Adipose tissue (tissue), 3 donors: Measurements from ENCODE around the gene MBD3L1. TPM values are rescaled to one million over a fixed set of nuclear protein-coding genes. Genes with fewer than 3 reads are reported as not detected.

Source experiments
- H3K27ac ChIP-seq: one replicate; pipeline ENCODE4 v1.5.1; 2013; ENCODE audit warnings: low read depth, low read length
- WGBS, 3 donors: extraction: QIAGEN DNeasy Blood & Tissue Kit; methylation state at CpG; one replicate each; pipeline ENCODE4 v1.1.7; 2013; 5-methylcytosine and 5-hydroxymethylcytosine counted together
- polyA plus RNA-seq, 3 donors: library from polyadenylated mRNA; stranded (reverse); fragments of 200-250 nt; gene quantifications; one replicate each; pipeline ENCODE4 v1.2.3, GENCODE V29; 2013
- donor health status: healthy with polysubstance abuse.
- donor health status: Bipolar disorder and iron deficiency.
- donor health status: healthy.

The MBD3L1 gene
- polyA plus RNA-seq, result under 1 TPM in 2 of 3 donors, not detected in 1; 0.17 to 0.67 TPM

- H3K27ac ChIP-seq, result peak within 1 kb of the TSS; percentile 80
- WGBS, 3 donors, result 0 to 1% (median 1%) methylated on average over 67 to 78 of the region's 78 CpGs
Measured at GRCh38 chr19:8832132-8833021, at the start of gene MBD3L1, which contains the start of gene ZNF558. Gene MBD3L1, plus strand, starts transcription at chr19:8832377. Its CDS starts 10,302 bp downstream, at chr19:8842679. Gene ZNF558, minus strand, starts transcription at chr19:8832304. Its CDS starts 9,645 bp downstream, at chr19:8822659.

- no peak overlapping the region for H3K27ac ChIP-seq
- 37 to 64% (median 63%) methylated on average over 1 of the region's 1 CpG for WGBS, 3 donors
Measured at GRCh38 chr19:8794823-8795222, 37.4 kb upstream of the MBD3L1 start.

- 100% methylated on average over 1 of the region's 1 CpG; no CpG with 5 or more reads in 1 of the 3 donors for WGBS, 3 donors
Measured at GRCh38 chr19:8806661-8807060, 25.5 kb upstream of the MBD3L1 start.

GRCh38 chr19:8811315-8812172, 20.6 kb upstream of the MBD3L1 start:
- 97 to 98% (median 98%) methylated on average over 10 of the region's 10 CpGs for WGBS, 3 donors

More at GRCh38 chr19:8806661-8807060, 25.5 kb upstream of the MBD3L1 start:
- H3K27ac ChIP-seq, result no peak overlapping the region

GRCh38 chr19:8814176-8814575, 18.0 kb upstream of the MBD3L1 start:
- no peak overlapping the region for H3K27ac ChIP-seq
- 97 to 100% (median 99%) methylated on average over 3 of the region's 3 CpGs for WGBS, 3 donors

More at GRCh38 chr19:8811315-8812172, 20.6 kb upstream of the MBD3L1 start:
- no peak overlapping the region for H3K27ac ChIP-seq

- H3K27ac ChIP-seq, result no peak overlapping the region
- 95 to 99% (median 98%) methylated on average over 2 of the region's 2 CpGs for WGBS, 3 donors
Measured at GRCh38 chr19:8815780-8816179, 16.4 kb upstream of the MBD3L1 start.

- WGBS, 3 donors, result 99% methylated on average over 3 of the region's 3 CpGs
- no peak overlapping the region for H3K27ac ChIP-seq
Measured at GRCh38 chr19:8820234-8820633, 11.9 kb upstream of the MBD3L1 start.

- no peak overlapping the region for H3K27ac ChIP-seq
Measured at GRCh38 chr19:8821748-8822241, 10.4 kb upstream of the MBD3L1 start.

GRCh38 chr19:8826371-8826770, 5.8 kb upstream of the MBD3L1 start:
- WGBS, 3 donors, result 95 to 98% (median 96%) methylated on average over 5 of the region's 5 CpGs
- no peak overlapping the region for H3K27ac ChIP-seq

More at GRCh38 chr19:8821748-8822241, 10.4 kb upstream of the MBD3L1 start:
- 93 to 96% (median 96%) methylated on average over 5 of the region's 5 CpGs for WGBS, 3 donors

- no peak overlapping the region for H3K27ac ChIP-seq
Measured at GRCh38 chr19:8827277-8827676, 4.9 kb upstream of the MBD3L1 start.

GRCh38 chr19:8831373-8831772, 804 bp upstream of the MBD3L1 start:
- WGBS, 3 donors, result 49 to 61% (median 59%) methylated on average over 6 of the region's 6 CpGs
- H3K27ac ChIP-seq, result no peak overlapping the region

- WGBS, 3 donors, result 0 to 1% (median 0%) methylated on average over 16 of the region's 16 CpGs
- peak overlapping the region; percentile 80 for H3K27ac ChIP-seq
Measured at GRCh38 chr19:8831832-8832131, 395 bp upstream of the MBD3L1 start.

- H3K27ac ChIP-seq, result no peak overlapping the region
- 52 to 64% (median 59%) methylated on average over 2 of the region's 2 CpGs for WGBS, 3 donors
Measured at GRCh38 chr19:8835446-8835845, 3.3 kb downstream of the MBD3L1 start.

GRCh38 chr19:8835877-8836276, 3.7 kb downstream of the MBD3L1 start:
- WGBS, 3 donors, result 86 to 88% (median 86%) methylated on average over 3 of the region's 3 CpGs
- H3K27ac ChIP-seq, result no peak overlapping the region

- H3K27ac ChIP-seq, result no peak overlapping the region
- WGBS, 3 donors, result 85 to 89% (median 85%) methylated on average over 5 of the region's 5 CpGs
Measured at GRCh38 chr19:8840708-8841107, 8.5 kb downstream of the MBD3L1 start.

- no peak overlapping the region for H3K27ac ChIP-seq
- 73 to 88% (median 86%) methylated on average over 3 of the region's 3 CpGs for WGBS, 3 donors
Measured at GRCh38 chr19:8846819-8847218, 14.6 kb downstream of the MBD3L1 start.

- 82 to 95% (median 92%) methylated on average over 2 of the region's 2 CpGs for WGBS, 3 donors
Measured at GRCh38 chr19:8849232-8849631, 17.1 kb downstream of the MBD3L1 start.

GRCh38 chr19:8850488-8850887, 18.3 kb downstream of the MBD3L1 start:
- no peak overlapping the region for H3K27ac ChIP-seq
- 86 to 97% (median 89%) methylated on average over 3 of the region's 3 CpGs for WGBS, 3 donors

More at GRCh38 chr19:8849232-8849631, 17.1 kb downstream of the MBD3L1 start:
- H3K27ac ChIP-seq, result no peak overlapping the region

- WGBS, 3 donors, result 81 to 90% (median 86%) methylated on average over 3 of the region's 3 CpGs
- no peak overlapping the region for H3K27ac ChIP-seq
Measured at GRCh38 chr19:8858260-8858659, 26.1 kb downstream of the MBD3L1 start.
